ENCODE measurements around the gene TRIP4. TPM values are rescaled to one million over a fixed set of nuclear protein-coding genes. Genes with fewer than 3 reads are reported as not detected.
A peak's percentile ranks its signal among the peaks of the same experiment; 100 is the strongest.

The TRIP4 gene
- total and polyA plus RNA-seq, 12 donors = 5.6 to 56.7 (median 18.2) TPM

DNA sequence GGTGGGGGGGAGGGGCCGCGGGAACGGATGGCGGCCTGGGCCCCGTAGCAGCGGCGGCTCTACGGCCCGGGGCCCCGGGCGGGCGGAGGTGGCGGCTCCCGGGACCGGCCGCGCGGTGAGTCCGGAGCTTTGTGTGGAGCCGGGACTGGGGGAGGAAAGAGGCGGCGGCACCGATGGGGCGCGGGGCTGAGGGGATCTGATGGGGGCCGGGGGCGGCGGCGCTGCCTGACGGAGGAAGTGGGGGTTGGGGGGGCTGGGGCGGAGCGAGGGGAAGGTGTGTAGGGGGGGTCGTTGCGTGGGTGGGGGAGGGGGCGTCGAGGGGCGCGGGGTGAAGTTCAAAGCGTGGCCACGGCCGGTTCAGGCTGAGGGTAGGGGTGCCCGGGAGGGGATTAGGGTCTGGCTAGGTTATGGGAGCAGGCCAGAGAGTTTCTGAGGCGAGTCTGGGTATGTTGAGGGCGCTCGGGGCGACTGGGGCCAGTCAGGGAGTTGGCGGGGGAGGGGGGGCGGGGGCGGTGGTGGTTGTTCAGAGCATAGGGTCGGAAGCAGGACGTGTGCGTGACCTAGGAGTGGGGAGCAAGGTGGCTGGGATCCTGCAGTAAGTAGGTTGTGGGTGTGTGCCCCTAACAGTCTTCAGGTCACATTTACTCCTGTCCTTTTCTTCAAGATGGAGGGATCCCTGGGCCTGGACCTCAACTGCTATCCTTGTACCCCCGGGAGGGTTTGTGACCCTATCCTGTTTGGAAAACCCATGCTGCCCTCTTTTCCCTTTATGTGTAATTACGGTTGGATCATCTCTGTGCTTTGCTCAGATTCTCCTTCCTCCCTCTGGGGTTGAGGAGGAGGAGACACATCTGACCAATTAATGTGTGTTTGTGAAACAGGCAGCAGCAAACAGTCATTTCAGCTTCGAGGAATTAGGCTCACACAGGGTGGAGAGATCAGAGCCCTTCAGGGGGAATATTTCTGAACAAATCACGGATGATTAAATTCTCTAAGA lies 73.4 kb downstream of the TRIP4 start:
- intact Hi-C loops (cut with DNase I) = loop anchor here in 1 of 2 donors (10.0 kb wide), 1 partner anchor 204 kb away; no protein-coding TSS in a partner anchor
- Histone ChIP-seq H3K36me3 (replicated peaks in 1 of 2) (no peaks in the 10 kb centered on the region), H3K27ac (peak overlapping the region in 4 of 5 donors; percentile 40 to 98 (median 82)), H3K4me3 (peak overlapping the region in 2 of 4 donors; percentile 31 to 95), H3K4me1 (replicated peaks in 1 of 2) (peaks cover 28 to 68% of the 10 kb centered on the region in 2 donors), H3K27me3 (no peaks in the 10 kb centered on the region), H3K9me3 (replicated peaks in 1 of 3) (no peaks in the 10 kb centered on the region)
- DNase-seq = peak; percentile 42 to 74 (median 65)
- WGBS, 4 donors = 0 to 1% (median 1%) methylated on average over 6 to 56 of the region's 56 CpGs
- TF ChIP-seq POLR2A (IDR thresholded peaks at IDR 0.05) = peak; percentile 34 to 86
- TF ChIP-seq, protein P1, sequence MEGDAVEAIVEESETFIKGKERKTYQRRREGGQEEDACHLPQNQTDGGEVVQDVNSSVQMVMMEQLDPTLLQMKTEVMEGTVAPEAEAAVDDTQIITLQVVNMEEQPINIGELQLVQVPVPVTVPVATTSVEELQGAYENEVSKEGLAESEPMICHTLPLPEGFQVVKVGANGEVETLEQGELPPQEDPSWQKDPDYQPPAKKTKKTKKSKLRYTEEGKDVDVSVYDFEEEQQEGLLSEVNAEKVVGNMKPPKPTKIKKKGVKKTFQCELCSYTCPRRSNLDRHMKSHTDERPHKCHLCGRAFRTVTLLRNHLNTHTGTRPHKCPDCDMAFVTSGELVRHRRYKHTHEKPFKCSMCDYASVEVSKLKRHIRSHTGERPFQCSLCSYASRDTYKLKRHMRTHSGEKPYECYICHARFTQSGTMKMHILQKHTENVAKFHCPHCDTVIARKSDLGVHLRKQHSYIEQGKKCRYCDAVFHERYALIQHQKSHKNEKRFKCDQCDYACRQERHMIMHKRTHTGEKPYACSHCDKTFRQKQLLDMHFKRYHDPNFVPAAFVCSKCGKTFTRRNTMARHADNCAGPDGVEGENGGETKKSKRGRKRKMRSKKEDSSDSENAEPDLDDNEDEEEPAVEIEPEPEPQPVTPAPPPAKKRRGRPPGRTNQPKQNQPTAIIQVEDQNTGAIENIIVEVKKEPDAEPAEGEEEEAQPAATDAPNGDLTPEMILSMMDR (IDR thresholded peaks at IDR 0.05) = peak in 4 of 6 experiments; percentile 16 to 39 (median 36)

DNA sequence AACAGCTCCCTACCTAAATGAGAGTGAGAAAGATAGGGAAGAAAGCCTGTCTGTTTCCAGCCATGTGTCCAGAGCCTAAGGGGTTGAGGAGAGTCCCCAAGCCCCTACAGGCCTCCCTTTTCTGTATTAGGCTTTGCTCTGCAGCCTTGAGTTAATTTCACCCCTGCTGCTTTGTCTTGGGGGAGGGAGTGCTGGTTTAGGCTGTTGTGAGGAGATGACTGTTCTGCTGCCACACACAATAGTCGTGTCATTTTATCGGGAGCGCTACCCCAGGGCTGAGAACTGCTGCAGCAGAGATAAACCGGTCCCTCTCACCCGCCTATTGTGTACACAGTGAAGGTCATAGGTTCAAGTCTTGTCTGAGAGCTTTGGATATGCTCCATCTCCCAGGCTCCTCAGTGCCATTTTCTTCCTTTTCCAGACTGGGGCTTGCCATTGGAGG lies 74.1 kb downstream of the TRIP4 start:
- 1 to 15% (median 8%) methylated on average over 3 to 5 of the region's 5 CpGs for WGBS, 4 donors
- peaks cover 34 to 68% of the 10 kb centered on the region in 2 donors for H3K4me1 ChIP-seq (replicated peaks in 1 of 2)
- TF ChIP-seq POLR2A (IDR thresholded peaks at IDR 0.05) = no peak
- TF ChIP-seq, protein P1 (IDR thresholded peaks at IDR 0.05) = no peak

DNA sequence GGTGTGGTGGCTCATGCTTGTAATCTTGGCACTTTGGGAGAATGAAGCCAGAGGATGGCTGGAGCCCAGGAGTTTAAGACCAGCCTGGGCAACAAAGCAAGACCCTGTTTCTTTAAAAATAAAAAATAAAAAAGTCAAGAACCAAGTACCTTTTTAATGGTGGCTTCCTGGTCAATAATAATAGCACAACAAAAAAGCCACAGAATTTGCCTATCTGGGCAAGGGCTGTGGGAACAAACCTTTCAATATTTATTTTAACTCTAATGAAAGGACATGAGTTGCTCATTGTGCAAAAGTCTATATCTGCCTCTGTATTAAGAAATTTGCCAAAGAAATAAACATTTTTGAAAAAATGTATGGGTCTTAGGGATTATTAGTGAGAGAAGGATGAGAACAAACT lies 74.9 kb downstream of the TRIP4 start:
- Histone ChIP-seq H3K27ac (peak overlapping the region in 2 of 5 donors; percentile 82 to 98), H3K36me3 (replicated peaks in 1 of 2) (no peaks in the 10 kb centered on the region), H3K4me3 (no peak overlapping the region), H3K27me3 (no peaks in the 10 kb centered on the region), H3K9me3 (replicated peaks in 1 of 3) (no peaks in the 10 kb centered on the region), H3K4me1 (replicated peaks in 1 of 2) (peaks cover 34 to 68% of the 10 kb centered on the region in 2 donors)
- TF ChIP-seq, protein P1 (IDR thresholded peaks at IDR 0.05) = no peak
- TF ChIP-seq POLR2A (IDR thresholded peaks at IDR 0.05) = no peak
- no peak for DNase-seq
- intact Hi-C loops (cut with DNase I) = loop anchor here in 1 of 2 donors (10.0 kb wide), 1 partner anchor 202 kb away; no protein-coding TSS in a partner anchor

More for the DNA sequence above, 74.1 kb downstream of the TRIP4 start:
- no peaks in the 10 kb centered on the region for H3K9me3 ChIP-seq (replicated peaks in 1 of 3)
- peak overlapping the region in 2 of 4 donors; percentile 31 to 95 for H3K4me3 ChIP-seq
- intact Hi-C loops (cut with DNase I) = loop anchor here in 1 of 2 donors (10.0 kb wide), 1 partner anchor 203 kb away; no protein-coding TSS in a partner anchor
- no peaks in the 10 kb centered on the region for H3K36me3 ChIP-seq (replicated peaks in 1 of 2)
- DNase-seq = peak in 6 of 7 donors; percentile 24 to 39 (median 29)
- H3K27ac ChIP-seq = peak overlapping the region in 4 of 5 donors; percentile 32 to 98 (median 82)
- no peaks in the 10 kb centered on the region for H3K27me3 ChIP-seq

Data from adrenal gland (tissue), 12 donors.